Loucy (cell line): Measurements from ENCODE around the gene ABCA3.

Experiments used
- H2AFZ ChIP-seq: fragments of 200-600 bp; sonication (generic); 2 replicates; pipeline ENCODE4 v1.6.0; 2016; ENCODE audit warnings: antibody characterized with exemption, mild to moderate bottlenecking, low read length, moderate library complexity
- H3F3A ChIP-seq: fragments of 200-600 bp; 2 replicates; pipeline ENCODE4 v1.6.0; 2016; ENCODE audit warnings: antibody characterized with exemption, low read depth, mild to moderate bottlenecking
- H3K27me3 ChIP-seq: fragments of 200-600 bp; sonication (generic); 2 replicates; pipeline ENCODE4 v1.6.1; 2014; ENCODE audit warnings: low read length, mild to moderate bottlenecking; ENCODE audit not compliant: insufficient read depth, poor library complexity, severe bottlenecking
- H3K36me3 ChIP-seq: fragments of 200-600 bp; sonication (generic); 2 replicates; pipeline ENCODE4 v1.6.1; 2016; ENCODE audit warnings: low read length; ENCODE audit not compliant: insufficient read depth
- H3K4me1 ChIP-seq: fragments of 200-600 bp; sonication (generic); 2 replicates; pipeline ENCODE4 v1.5.1; 2014; ENCODE audit warnings: low read length, mild to moderate bottlenecking; ENCODE audit not compliant: insufficient read depth, poor library complexity, severe bottlenecking
- H3K4me2 ChIP-seq: fragments of 200-600 bp; sonication (generic); 2 replicates; pipeline ENCODE4 v1.6.0; 2014; ENCODE audit warnings: antibody characterized with exemption, low read length, low read depth, mild to moderate bottlenecking; ENCODE audit not compliant: poor library complexity, severe bottlenecking
- H3K4me3 ChIP-seq: fragments of 200-600 bp; sonication (generic); 2 replicates; pipeline ENCODE4 v1.5.1; 2014; ENCODE audit warnings: low read length, mild to moderate bottlenecking, mixed read lengths; ENCODE audit not compliant: poor library complexity, severe bottlenecking
- H3K79me2 ChIP-seq: fragments of 200-600 bp; sonication (generic); 2 replicates; pipeline ENCODE4 v1.6.1; 2014; ENCODE audit warnings: low read length; ENCODE audit not compliant: insufficient read depth
- H3K9ac ChIP-seq: fragments of 200-600 bp; sonication (generic); 2 replicates; pipeline ENCODE4 v1.6.0; 2014; ENCODE audit warnings: mild to moderate bottlenecking, low read depth, low read length, moderate library complexity; ENCODE audit not compliant: poor library complexity, severe bottlenecking
- H3K9me2 ChIP-seq: fragments of 200-600 bp; sonication (generic); replicated peaks from 2 replicates; pipeline ENCODE4 v1.6.1; 2016; ENCODE audit warnings: low read depth, low read length, mixed read lengths
- H3K9me3 ChIP-seq: fragments of 200-600 bp; sonication (generic); 2 replicates; pipeline ENCODE4 v1.6.1; 2014; ENCODE audit warnings: mild to moderate bottlenecking, antibody characterized with exemption, low read length, low read depth; ENCODE audit not compliant: insufficient read depth
- H4K20me1 ChIP-seq: fragments of 200-600 bp; sonication (generic); 2 replicates; pipeline ENCODE4 v1.6.0; 2014; ENCODE audit warnings: antibody characterized with exemption, low read length, mild to moderate bottlenecking; ENCODE audit not compliant: insufficient read depth, poor library complexity, severe bottlenecking
- CTCF ChIP-seq: fragments of 200-600 bp; sonication (generic); conservative IDR thresholded peaks from 2 replicates; pipeline ENCODE4 v1.5.1; 2014; ENCODE audit warnings: mild to moderate bottlenecking, antibody characterized with exemption, low read length
- EZH2phosphoT487 ChIP-seq: fragments of 200-600 bp; IDR thresholded peaks from 2 replicates; pipeline ENCODE4 v1.6.1; 2018; ENCODE audit warnings: antibody characterized with exemption, mild to moderate bottlenecking, moderate library complexity, borderline replicate concordance

ABCA3 gene

GRCh38 chr16:2234813-2235170 lies 105.7 kb downstream of the ABCA3 start:
- H3K79me2 ChIP-seq = no peaks in the 10 kb centered on the region
- no peak overlapping the region for H3K9ac ChIP-seq
- H3F3A ChIP-seq = no peaks in the 10 kb centered on the region
- H3K27me3 ChIP-seq = no peaks in the 10 kb centered on the region
- H3K9me2 ChIP-seq = no peaks in the 10 kb centered on the region
- no peaks in the 10 kb centered on the region; the same call in 1 of the 2 replicates for H3K36me3 ChIP-seq
- H2AFZ ChIP-seq = no peak overlapping the region
- no peaks in the 10 kb centered on the region for H4K20me1 ChIP-seq
- no peak for TF ChIP-seq CTCF
- no peak for TF ChIP-seq EZH2phosphoT487
- H3K9me3 ChIP-seq = no peaks in the 10 kb centered on the region
- H3K4me3 ChIP-seq = no peak overlapping the region
- no peak overlapping the region for H3K4me2 ChIP-seq
- H3K4me1 ChIP-seq = no peaks in the 10 kb centered on the region

- Histone ChIP-seq H3K9me2 (no peaks in the 10 kb centered on the region), H2AFZ (no peak overlapping the region), H3K4me1 (no peaks in the 10 kb centered on the region), H3K27me3 (no peaks in the 10 kb centered on the region), H3K4me2 (no peak overlapping the region), H3K79me2 (no peaks in the 10 kb centered on the region), H3F3A (no peaks in the 10 kb centered on the region), H3K9me3 (no peaks in the 10 kb centered on the region), H3K4me3 (no peak overlapping the region), H3K36me3 (no peaks in the 10 kb centered on the region; the same call in 1 of the 2 replicates), H4K20me1 (no peaks in the 10 kb centered on the region), H3K9ac (no peak overlapping the region)
- TF ChIP-seq EZH2phosphoT487 (no peak), CTCF (no peak)
Observed at GRCh38 chr16:2233872-2234812, 106.4 kb downstream of the ABCA3 start.

GRCh38 chr16:2233046-2233775 lies 107.3 kb downstream of the ABCA3 start:
- H2AFZ ChIP-seq = no peak overlapping the region
- no peaks in the 10 kb centered on the region for H3K9me2 ChIP-seq
- no peaks in the 10 kb centered on the region; the same call in 1 of the 2 replicates for H3K36me3 ChIP-seq

More at GRCh38 chr16:2233046-2233775, 107.3 kb downstream of the ABCA3 start:
- Histone ChIP-seq H4K20me1 (no peaks in the 10 kb centered on the region), H3K27me3 (no peaks in the 10 kb centered on the region), H3K79me2 (no peaks in the 10 kb centered on the region), H3F3A (no peaks in the 10 kb centered on the region), H3K4me2 (no peak overlapping the region), H3K4me1 (no peaks in the 10 kb centered on the region), H3K4me3 (no peak overlapping the region), H3K9me3 (no peaks in the 10 kb centered on the region), H3K9ac (no peak overlapping the region)
- TF ChIP-seq CTCF = no peak
- TF ChIP-seq EZH2phosphoT487 = no peak
